T47D (cell line): ENCODE data around the gene TMTC1.

ENCODE experiments used
- DNase-seq, 2 experiments: peaks; one replicate each; pipeline versions ENCODE4 v3.0.0 to v3.0.0-alpha.2; 2011 to 2012; ENCODE audit warnings: low read depth in 1 of 2, low spot score in 1 of 2
- JUND ChIP-seq: IDR thresholded peaks from 2 replicates; pipeline ENCODE4 v1.6.1; 2012; ENCODE audit warnings: low read depth
- in situ Hi-C: cut with HindIII; loops from 2 replicates; pipeline ENCODE4 v1.10.0; 2016; ENCODE audit warnings: low sequenced_read_pairs, low pct_unique_long_range_greater_than_20kb

The TMTC1 gene

DNA sequence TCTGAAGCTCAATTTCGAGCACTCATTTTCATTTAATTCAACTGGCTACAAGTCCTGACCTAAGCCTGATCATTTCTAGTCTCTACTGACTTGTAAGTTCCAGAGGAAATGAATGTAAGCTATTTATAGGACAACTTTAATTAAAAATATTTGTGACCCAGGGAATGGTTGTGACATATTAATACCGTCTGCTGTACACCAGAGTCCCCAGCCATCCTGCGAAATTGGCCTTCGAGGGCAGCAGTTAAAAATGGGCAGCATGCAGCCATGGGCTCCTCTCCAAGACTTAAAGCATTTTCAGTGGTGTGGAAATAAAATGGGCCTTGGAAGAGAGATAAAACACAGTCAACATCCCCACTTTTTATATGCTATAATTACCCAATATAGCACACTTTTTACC, 255.6 kb downstream of the TMTC1 start:
- no peak for DNase-seq
- no peak for TF ChIP-seq JUND
- in situ Hi-C loops, result no loop called here

GRCh38 chr12:29521951-29522350, 261.8 kb downstream of the TMTC1 start:
- DNase-seq, result no peak
- TF ChIP-seq JUND, result no peak
- in situ Hi-C loops, result no loop called here

DNA sequence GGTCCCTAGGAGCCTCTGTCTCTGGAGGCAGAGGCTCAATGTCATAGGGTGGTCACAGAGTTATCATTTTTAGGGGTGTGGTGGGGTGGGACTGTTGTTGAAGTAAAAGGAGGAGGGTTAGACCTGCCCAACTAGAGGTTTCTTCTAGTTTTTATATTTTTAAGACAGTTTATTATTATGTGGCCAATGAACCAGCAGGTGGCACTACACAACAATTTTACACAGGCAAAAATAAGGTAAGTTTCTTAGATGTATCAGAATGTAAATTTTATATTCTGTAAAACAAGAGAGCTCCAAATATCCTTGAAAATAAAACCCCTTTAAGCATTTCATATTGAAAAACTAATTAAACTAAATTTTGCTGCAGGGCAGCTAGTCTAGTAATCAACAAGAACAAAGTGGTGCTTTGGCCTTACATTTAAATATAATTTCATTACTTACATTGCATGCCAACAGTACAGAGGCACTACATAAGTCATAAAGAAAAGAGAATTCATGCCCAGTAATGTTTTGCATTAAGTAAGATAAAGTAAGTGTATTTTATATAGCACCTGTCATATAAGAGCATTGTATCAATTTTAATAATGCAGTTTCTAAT, 264.1 kb downstream of the TMTC1 start:
- no peak for TF ChIP-seq JUND
- DNase-seq, result peak; percentile 11 to 69
- in situ Hi-C loops, result no loop called here

DNA sequence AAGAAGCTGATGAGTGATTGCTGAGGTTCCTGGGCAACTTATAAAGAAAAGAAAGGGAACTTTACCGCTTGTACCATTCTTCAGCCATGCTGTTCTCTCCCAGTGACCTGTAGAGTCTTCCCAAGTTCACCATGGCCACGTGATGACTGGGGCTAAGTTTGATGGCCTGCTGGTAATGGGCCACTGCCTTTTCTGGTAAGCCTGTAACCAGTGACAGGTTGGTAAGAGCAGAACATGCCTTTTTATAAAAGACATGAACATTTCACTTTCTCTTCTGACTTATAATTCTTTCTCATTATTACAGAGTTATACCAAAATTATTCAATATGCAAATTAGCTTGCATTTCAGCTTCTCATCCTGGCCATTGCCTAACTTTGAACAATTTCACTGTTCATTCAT, 265.3 kb downstream of the TMTC1 start:
- TF ChIP-seq JUND, result no peak
- DNase-seq, result no peak
- in situ Hi-C loops, result no loop called here

DNA sequence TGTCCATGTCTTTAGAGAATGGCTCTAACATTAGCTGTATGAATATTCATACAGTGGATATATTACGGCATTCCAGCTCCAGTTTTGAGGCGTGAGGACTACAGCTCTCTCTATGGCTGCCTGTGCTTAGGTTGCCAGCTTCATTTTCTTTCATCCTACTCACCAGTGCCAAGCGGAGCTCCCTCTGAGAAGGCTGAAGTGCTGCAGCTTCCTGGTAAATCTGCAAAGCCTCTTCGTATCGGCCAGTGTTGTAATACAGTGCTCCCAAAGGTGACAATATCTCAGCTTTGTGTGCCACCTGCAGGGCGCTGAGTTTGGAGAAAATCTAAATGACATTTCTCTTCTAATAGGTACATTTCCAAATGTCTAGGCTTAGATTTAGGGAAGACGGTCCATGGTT, 266.5 kb downstream of the TMTC1 start:
- in situ Hi-C loops, result no loop called here
- no peak for TF ChIP-seq JUND

GRCh38 chr12:29516431-29516875, 267.3 kb downstream of the TMTC1 start:
- in situ Hi-C loops, result no loop called here
- TF ChIP-seq JUND, result no peak
- DNase-seq, result no peak

More for the DNA sequence above, 266.5 kb downstream of the TMTC1 start:
- DNase-seq, result peak; percentile 16 to 64

- DNase-seq, result no peak
- in situ Hi-C loops, result no loop called here
- no peak for TF ChIP-seq JUND
Observed at GRCh38 chr12:29510591-29511185, 273.1 kb downstream of the TMTC1 start.

DNA sequence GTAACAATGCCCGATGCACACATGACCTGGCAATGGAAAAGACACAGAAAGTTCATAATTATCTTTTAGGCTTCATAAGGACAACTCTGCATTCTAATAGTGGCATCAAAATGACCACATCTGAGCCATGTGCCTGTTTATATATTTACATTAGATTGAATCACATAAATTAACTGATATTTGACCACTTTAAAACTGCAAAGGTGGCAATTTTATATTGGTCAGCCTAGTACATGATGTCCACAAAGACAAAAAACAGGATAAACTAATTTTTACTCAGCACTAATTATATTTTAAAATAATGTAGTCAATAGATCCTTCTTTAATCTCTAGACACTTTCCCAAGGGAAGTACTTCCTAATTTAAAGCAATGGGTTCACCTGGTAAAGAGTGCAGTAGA, 274.2 kb downstream of the TMTC1 start:
- no peak for TF ChIP-seq JUND
- DNase-seq, result no peak
- in situ Hi-C loops, result no loop called here

DNA sequence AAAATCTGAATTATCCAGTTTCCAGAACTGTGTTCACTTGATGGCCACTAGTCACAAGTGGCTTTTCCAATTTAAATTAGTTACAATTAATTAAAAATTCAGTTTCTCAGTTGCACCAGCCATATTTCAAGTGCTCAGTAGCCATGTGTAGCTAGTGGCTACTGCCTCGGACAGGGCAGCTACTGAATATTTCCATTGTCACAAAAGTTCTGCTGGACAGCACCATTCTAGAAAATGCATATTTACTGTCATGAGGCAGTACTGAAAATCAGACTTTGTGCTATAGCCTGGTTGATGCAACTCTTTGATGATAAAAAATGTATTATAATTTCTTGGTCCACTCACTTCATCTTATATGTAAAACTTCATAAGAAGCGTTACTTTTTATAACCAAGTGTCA, 274.8 kb downstream of the TMTC1 start:
- TF ChIP-seq JUND, result no peak
- no peak for DNase-seq
- in situ Hi-C loops, result no loop called here

DNA sequence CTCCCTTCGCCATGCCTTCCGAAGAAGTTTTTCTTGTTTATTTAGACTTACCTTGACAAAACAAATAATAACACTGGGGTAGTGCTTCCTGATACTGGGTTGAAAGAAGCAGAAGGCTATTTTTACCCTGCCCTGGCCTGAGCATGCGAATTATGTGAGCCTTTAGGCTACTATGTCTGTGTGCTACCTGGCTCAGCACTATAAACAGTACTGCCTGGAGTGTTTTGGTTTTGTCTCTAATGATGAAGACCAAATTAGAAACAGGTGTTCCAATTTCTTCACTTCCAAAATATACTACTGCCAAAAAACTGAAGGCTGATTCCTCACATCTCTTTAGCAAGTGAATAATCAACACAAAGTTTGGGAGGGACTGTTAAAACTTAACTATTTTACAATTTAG, 278.6 kb downstream of the TMTC1 start:
- TF ChIP-seq JUND, result no peak
- in situ Hi-C loops, result no loop called here
- DNase-seq, result no peak

DNA sequence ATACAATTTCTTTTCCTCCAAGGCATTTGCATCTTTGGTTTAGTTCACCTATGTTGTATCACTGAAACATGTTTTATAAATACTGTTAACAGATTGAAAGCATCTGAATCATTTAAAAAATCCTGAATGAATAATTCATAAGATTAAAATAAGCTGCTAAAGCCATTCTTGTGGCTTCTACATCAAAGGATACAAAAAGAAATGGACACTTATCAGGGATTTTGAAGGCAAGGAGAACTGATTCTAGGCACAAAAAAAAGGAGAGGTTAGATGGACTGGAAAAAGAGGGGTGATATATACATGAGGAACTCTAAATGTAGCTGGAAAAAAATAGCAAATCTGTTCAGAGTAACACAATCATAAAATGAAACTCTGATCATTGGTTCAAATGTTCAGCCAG, 280.5 kb downstream of the TMTC1 start:
- DNase-seq, result no peak
- TF ChIP-seq JUND, result no peak
- in situ Hi-C loops, result no loop called here

GRCh38 chr12:29499235-29499634, 284.5 kb downstream of the TMTC1 start:
- no peak for DNase-seq

DNA sequence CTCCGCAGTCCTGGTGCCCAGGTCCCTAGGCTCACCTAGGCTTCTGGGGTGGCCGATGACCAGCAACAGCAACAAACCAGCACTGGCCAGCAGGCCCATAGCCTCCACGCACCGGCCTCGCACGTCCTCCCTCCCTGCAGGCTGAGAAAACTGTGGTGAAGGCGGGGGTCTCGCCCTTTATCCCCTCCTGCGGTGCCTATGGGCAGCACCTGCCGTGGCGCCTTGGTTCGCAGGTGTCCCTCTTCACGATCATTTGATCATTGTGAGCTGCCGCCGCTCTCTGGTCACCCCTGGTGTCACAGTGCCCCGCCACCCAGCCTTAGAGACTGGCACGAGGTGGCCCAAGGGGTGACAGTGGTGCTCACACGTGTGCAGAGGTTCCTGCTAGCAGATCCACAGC, 286.2 kb downstream of the TMTC1 start, which contains the start of gene OVCH1:
Gene OVCH1 (minus strand): TSS at position 99 of the 400 bp plus-strand sequence. CDS start 0 bp downstream, at position 99.
- in situ Hi-C loops, result no loop called here
- no peak for TF ChIP-seq JUND
- DNase-seq, result no peak

More at GRCh38 chr12:29499235-29499634, 284.5 kb downstream of the TMTC1 start:
- in situ Hi-C loops, result no loop called here
- no peak for TF ChIP-seq JUND

- TF ChIP-seq JUND, result no peak
- no peak for DNase-seq
- in situ Hi-C loops, result no loop called here
Observed at GRCh38 chr12:29492891-29493290, 290.9 kb downstream of the TMTC1 start.
